Measurements from ENCODE around the gene DCHS2.

The DCHS2 gene

GRCh38 chr4:154421618-154422017 is 70.0 kb downstream of the DCHS2 start:
- no peak overlapping the region for H3K4me3 ChIP-seq (ENCODE audit: low read depth, low read length)
- TF ChIP-seq CTCF (IDR thresholded peaks at IDR 0.05; ENCODE audit: low read depth, low read length): no peak

DNA sequence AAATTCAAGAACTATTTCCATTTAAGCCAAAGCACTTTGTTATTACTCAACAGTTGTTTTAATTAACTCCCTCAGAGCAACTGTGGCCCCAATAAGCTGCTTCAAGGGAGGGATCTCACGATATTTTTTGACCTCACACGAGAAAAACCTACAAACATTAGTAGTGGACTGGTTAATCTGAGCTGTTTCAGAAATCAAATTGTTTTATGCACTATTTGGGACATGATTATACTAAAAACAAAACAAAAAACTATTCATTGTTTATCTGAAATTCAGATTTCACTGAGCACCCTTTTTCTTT is 74.3 kb downstream of the DCHS2 start:
- no peak for TF ChIP-seq CTCF (IDR thresholded peaks at IDR 0.05; ENCODE audit: low read depth, low read length)
- H3K4me3 ChIP-seq (ENCODE audit: low read depth, low read length): no peak overlapping the region

DNA sequence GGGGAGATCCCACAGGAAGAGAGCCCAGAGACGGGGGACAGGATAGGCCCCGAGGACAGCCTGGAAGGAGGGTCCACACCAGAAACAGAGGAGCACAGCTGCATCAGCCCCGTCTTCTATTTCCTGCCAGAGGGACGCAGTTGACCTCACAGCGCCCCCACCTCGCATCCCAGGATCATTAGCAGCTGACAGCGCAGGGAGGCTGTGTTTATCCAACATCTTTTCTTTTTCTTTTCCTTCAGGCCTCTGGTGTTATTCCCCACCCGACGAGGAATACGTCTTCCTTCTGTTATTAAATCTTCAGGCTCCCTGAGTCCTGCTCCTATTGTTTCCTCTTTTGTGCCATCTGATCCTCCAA is 75.4 kb downstream of the DCHS2 start:
- TF ChIP-seq CTCF (IDR thresholded peaks at IDR 0.05; ENCODE audit: low read depth, low read length): no peak
- H3K4me3 ChIP-seq (ENCODE audit: low read depth, low read length): no peak overlapping the region

DNA sequence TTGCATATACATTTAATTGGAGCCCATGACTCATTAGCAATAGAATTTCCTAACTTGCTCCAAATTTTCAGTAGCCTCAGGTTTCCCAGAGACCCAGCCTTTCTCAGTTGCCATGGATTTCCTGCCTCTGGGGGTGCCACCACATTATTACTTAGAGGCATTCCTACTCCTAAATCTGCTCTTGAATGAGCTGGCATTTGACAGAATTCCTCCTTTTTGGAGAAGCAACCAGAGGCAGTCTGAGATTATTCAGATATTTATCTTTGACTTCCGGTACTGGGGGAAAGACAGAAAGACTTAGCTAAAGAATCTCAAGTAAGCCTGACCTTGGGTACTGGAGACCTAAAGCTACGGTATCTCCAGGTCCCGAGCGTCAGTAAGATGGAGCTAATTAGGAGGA is 76.3 kb downstream of the DCHS2 start:
- TF ChIP-seq CTCF (IDR thresholded peaks at IDR 0.05; ENCODE audit: low read depth, low read length): no peak

GRCh38 chr4:154414796-154415195 is 76.8 kb downstream of the DCHS2 start:
- H3K4me3 ChIP-seq (ENCODE audit: low read depth, low read length): no peak overlapping the region
- no peak for TF ChIP-seq CTCF (IDR thresholded peaks at IDR 0.05; ENCODE audit: low read depth, low read length)

More for the DNA sequence above, 76.3 kb downstream of the DCHS2 start:
- no peak overlapping the region for H3K4me3 ChIP-seq (ENCODE audit: low read depth, low read length)

GRCh38 chr4:154414371-154414770 is 77.2 kb downstream of the DCHS2 start:
- H3K4me3 ChIP-seq (ENCODE audit: low read depth, low read length): no peak overlapping the region
- no peak for TF ChIP-seq CTCF (IDR thresholded peaks at IDR 0.05; ENCODE audit: low read depth, low read length)

- H3K4me3 ChIP-seq (ENCODE audit: low read depth, low read length): no peak overlapping the region
- TF ChIP-seq CTCF (IDR thresholded peaks at IDR 0.05; ENCODE audit: low read depth, low read length): no peak
Measured at GRCh38 chr4:154407443-154407842, 84.2 kb downstream of the DCHS2 start.

Measured in WI38 (cell line).